HCT116 (cell line): ENCODE data around the gene PI4KA. TPM values are rescaled to one million over a fixed set of nuclear protein-coding genes. Genes with fewer than 3 reads are reported as not detected.

ENCODE experiments used
- ATAC-seq: fragments of 200-7000 bp; cut with Tn5 transposase; 2 replicates; pipeline ENCODE4 v1.9.1; 2020; ENCODE audit warnings: mild to moderate bottlenecking, moderate library complexity
- BruUV-seq: library from RNA; stranded (reverse); fragments of 400-500 nt; replicated peaks from 2 replicates; lab custom pipeline; 2021; lab: Mats Ljungman, UMichigan
- CTCF ChIA-PET: fragments of 300-600 bp; sonication (Branson Sonifier 250); formaldehyde crosslinking; loops from one replicate; lab custom pipeline; 2021; ENCODE audit warnings: antibody characterized with exemption; lab: Charles Lee
- POLR2A ChIA-PET: fragments of 300-600, 350-600 bp; sonication (Branson Sonifier 250); formaldehyde crosslinking; loops from one replicate; lab custom pipeline; 2021; ENCODE audit warnings: antibody characterized with exemption; lab: Charles Lee
- RAD21 ChIA-PET, 2 experiments: fragments of 300-600 bp; sonication (Branson Sonifier 250); formaldehyde crosslinking; loops; one replicate each; lab custom pipeline; 2023; ENCODE audit warnings: low total read pairs in 2 of 2; ENCODE audit not compliant: uncharacterized antibody in 2 of 2, unreplicated experiment in 2 of 2, low non-redundant PET in 1 of 2; lab: Charles Lee
- DNase-seq: peaks from one replicate; pipeline ENCODE4 v3.0.0-alpha.2; 2010; ENCODE audit warnings: low read depth, low spot score
- H2AFZ ChIP-seq: fragments of 200-600 bp; shearing (Covaris generic), sonication (generic); 2 replicates; pipeline ENCODE4 v1.6.1; 2017; ENCODE audit warnings: low read depth, mixed run types, mixed read lengths, antibody characterized with exemption, low read length; ENCODE audit not compliant: poor library complexity, severe bottlenecking
- H3K27ac ChIP-seq: 2 replicates; pipeline ENCODE4 v1.5.1; 2012; ENCODE audit warnings: low read depth, low read length
- H3K27me3 ChIP-seq: fragments of 200-600 bp; sonication (generic); 2 replicates; pipeline ENCODE4 v1.6.1; 2016; ENCODE audit warnings: mixed run types, low read length, mixed read lengths; ENCODE audit not compliant: insufficient read depth
- H3K36me3 ChIP-seq, 2 experiments: fragments of 200-500 bp in 1 of 2; fragments of 200-600 bp in 1 of 2; sonication (Bioruptor generic) in 1 of 2; sonication (generic) in 1 of 2; 2 replicates each; pipeline versions ENCODE4 v1.5.1 to v1.6.1; 2014 to 2016; ENCODE audit warnings: low read length in 2 of 2, inconsistent platforms in 1 of 2, mixed read lengths in 1 of 2, mixed run types in 1 of 2; ENCODE audit not compliant: insufficient read depth in 2 of 2, control insufficient read depth in 1 of 2
- H3K4me1 ChIP-seq, 2 experiments: fragments of 200-600 bp in 1 of 2; sonication (generic) in 1 of 2; 2 replicates each; pipeline versions ENCODE4 v1.5.1 to v1.6.1; 2012 to 2017; ENCODE audit warnings: low read length in 2 of 2, inconsistent platforms in 1 of 2, mild to moderate bottlenecking in 1 of 2, mixed read lengths in 1 of 2, mixed run types in 1 of 2, moderate library complexity in 1 of 2; ENCODE audit not compliant: insufficient read depth in 2 of 2, control insufficient read depth in 1 of 2
- H3K4me2 ChIP-seq: fragments of 200-600 bp; sonication (generic); 2 replicates; pipeline ENCODE4 v1.6.1; 2017; ENCODE audit warnings: mixed run types, low read length, mixed read lengths
- H3K4me3 ChIP-seq, 2 experiments: fragments of 200-600 bp in 1 of 2; sonication (generic) in 1 of 2; replicated peaks in 1 of 2; 2 replicates each; pipeline ENCODE4 v1.5.1; 2011 to 2016; ENCODE audit warnings: low read length in 2 of 2, control low read depth in 1 of 2, low read depth in 1 of 2, mild to moderate bottlenecking in 1 of 2, mixed read lengths in 1 of 2, mixed run types in 1 of 2
- H3K79me2 ChIP-seq: fragments of 200-600 bp; sonication (generic); 2 replicates; pipeline ENCODE4 v1.6.1; 2017; ENCODE audit warnings: mild to moderate bottlenecking, mixed run types, low read length, moderate library complexity, mixed read lengths; ENCODE audit not compliant: insufficient read depth
- H3K9ac ChIP-seq: fragments of 200-600 bp; sonication (generic); 2 replicates; pipeline ENCODE4 v1.6.1; 2016; ENCODE audit warnings: low read length, mixed read lengths
- H3K9me2 ChIP-seq: fragments of 200-600 bp; sonication (generic), shearing (Covaris generic); 2 replicates; pipeline ENCODE4 v1.6.1; 2017; ENCODE audit warnings: mixed run types, mild to moderate bottlenecking, moderate library complexity; ENCODE audit not compliant: insufficient read depth
- H3K9me3 ChIP-seq, 2 experiments: fragments of 200-500 bp in 1 of 2; fragments of 200-600 bp in 1 of 2; sonication (Bioruptor generic) in 1 of 2; sonication (generic) in 1 of 2; 2 replicates each; pipeline ENCODE4 v1.6.1; 2014 to 2017; ENCODE audit warnings: low read length in 2 of 2, mixed read lengths in 2 of 2, inconsistent platforms in 1 of 2, low read depth in 1 of 2, mild to moderate bottlenecking in 1 of 2, mixed run types in 1 of 2, moderate library complexity in 1 of 2; ENCODE audit not compliant: control insufficient read depth in 1 of 2, insufficient read depth in 1 of 2
- H4K20me1 ChIP-seq: fragments of 200-600 bp; sonication (generic), shearing (Covaris generic); 2 replicates; pipeline ENCODE4 v1.6.1; 2017; ENCODE audit warnings: mixed run types, mild to moderate bottlenecking, moderate library complexity; ENCODE audit not compliant: insufficient read depth
- CBX3 ChIP-seq: IDR thresholded peaks from 2 replicates; pipeline ENCODE4 v1.6.1; 2012; ENCODE audit warnings: low read depth
- CEBPB ChIP-seq: IDR thresholded peaks from 2 replicates; pipeline ENCODE4 v1.6.1; 2012; ENCODE audit warnings: low read depth
- EGR1 ChIP-seq: IDR thresholded peaks from 2 replicates; pipeline ENCODE4 v1.6.1; 2012; ENCODE audit warnings: low read depth
- EZH2phosphoT487 ChIP-seq: fragments of 200-600 bp; IDR thresholded peaks from 2 replicates; pipeline ENCODE4 v1.6.1; 2018; ENCODE audit warnings: antibody characterized with exemption, borderline replicate concordance
- FOSL1 ChIP-seq: IDR thresholded peaks from 2 replicates; pipeline ENCODE4 v1.6.1; 2012; ENCODE audit warnings: low read depth
- JUND ChIP-seq: IDR thresholded peaks from 2 replicates; pipeline ENCODE4 v1.6.1; 2012
- POLR2A ChIP-seq: IDR thresholded peaks from 2 replicates; pipeline ENCODE4 v1.7.0; 2011; ENCODE audit warnings: borderline replicate concordance; ENCODE audit not compliant: insufficient read depth, insufficient read length; ENCODE audit errors: extremely low read depth
- RAD21 ChIP-seq: IDR thresholded peaks from 2 replicates; pipeline ENCODE4 v1.6.1; 2012; ENCODE audit warnings: low read depth, mild to moderate bottlenecking
- SIN3A ChIP-seq: IDR thresholded peaks from 2 replicates; pipeline ENCODE4 v1.6.1; 2012; ENCODE audit warnings: low read depth
- SP1 ChIP-seq: IDR thresholded peaks from 2 replicates; pipeline ENCODE4 v1.6.1; 2012; ENCODE audit warnings: low read depth
- SRF ChIP-seq: IDR thresholded peaks from 2 replicates; pipeline ENCODE4 v1.6.1; 2012; ENCODE audit warnings: low read depth
- TCF7L2 ChIP-seq: IDR thresholded peaks from 2 replicates; pipeline ENCODE4 v1.7.0; 2011; ENCODE audit warnings: borderline replicate concordance, inconsistent platforms; ENCODE audit not compliant: insufficient read depth, insufficient read length; ENCODE audit errors: extremely low read depth
- YY1 ChIP-seq: IDR thresholded peaks from 2 replicates; pipeline ENCODE4 v1.6.1; 2011; ENCODE audit warnings: low read length, low read depth, moderate library complexity, mild to moderate bottlenecking; ENCODE audit not compliant: insufficient replicate concordance; ENCODE audit errors: extremely low read depth
- ZFX ChIP-seq: fragments of 450-650 bp; IDR thresholded peaks from 2 replicates; pipeline ENCODE4 v1.6.1; 2017
- ZNF274 ChIP-seq: fragments of 200-500 bp; sonication (Bioruptor generic); IDR thresholded peaks from 2 replicates; pipeline ENCODE4 v1.6.1; 2014; ENCODE audit warnings: mild to moderate bottlenecking, low read depth, low read length, inconsistent platforms
- intact Hi-C: fragments of 100-400 bp; cut with micrococcal nuclease; formaldehyde crosslinking; loops from 2 replicates; pipeline ENCODE4 v1.10.0; 2022
- total RNA-seq: library from RNA; stranded (reverse); gene quantifications from one replicate; pipeline ENCODE4 v1.2.1, GENCODE V29; 2021; ENCODE audit not compliant: unreplicated experiment
- TF ChIP-seq, protein P1 (sequence below): IDR thresholded peaks from 2 replicates; pipeline ENCODE4 v1.6.1; 2012
- TF ChIP-seq, protein P2 (sequence below): IDR thresholded peaks from 2 replicates; pipeline ENCODE4 v1.6.1; 2012; ENCODE audit warnings: low read depth
- TF ChIP-seq, protein P3 (sequence below): IDR thresholded peaks from 2 replicates; pipeline ENCODE4 v1.6.1; 2012

The PI4KA gene
- total RNA-seq, 1 experiment from 2014 or later = 59.6 TPM

DNA sequence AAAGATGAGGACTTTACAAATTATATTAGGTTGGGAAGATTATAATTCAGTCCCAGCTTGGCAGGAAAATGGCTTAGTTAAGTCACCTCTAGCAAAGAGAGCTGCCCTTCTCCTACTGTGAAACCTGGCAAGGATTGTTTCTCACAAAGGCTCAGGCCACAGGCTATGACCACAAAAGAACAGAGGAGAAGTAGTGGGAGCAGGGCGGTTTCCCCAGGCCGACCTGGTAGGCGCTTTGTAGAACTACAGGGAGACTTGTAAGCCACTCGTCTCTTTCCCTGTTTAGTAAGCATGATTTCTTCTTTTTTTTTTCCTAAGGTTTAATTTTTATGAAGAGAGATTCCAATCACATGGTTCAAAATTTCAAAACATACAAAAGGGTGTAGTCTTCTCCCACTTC lies 4.8 kb upstream of the PI4KA start:
- Histone ChIP-seq H3K4me3 (no peak overlapping the region), H2AFZ (no peak overlapping the region), H3K36me3 (0 out of 4 replicates have a peak, but pooled peaks cover 0 to 6% of the 10 kb centered on the region in 2 experiments), H3K9me3 (no peaks in the 10 kb centered on the region), H3K79me2 (peaks cover 5% of the 10 kb centered on the region), H3K27me3 (no peaks in the 10 kb centered on the region), H4K20me1 (no peaks in the 10 kb centered on the region), H3K4me2 (no peak overlapping the region), H3K4me1 (peaks cover 12 to 18% of the 10 kb centered on the region in 2 experiments), H3K27ac (no peak overlapping the region), H3K9ac (no peak overlapping the region), H3K9me2 (no peaks in the 10 kb centered on the region)
- RAD21 ChIA-PET = no interaction called here
- TF ChIP-seq TCF7L2 = no peak
- no peak for TF ChIP-seq YY1
- TF ChIP-seq, protein P1, sequence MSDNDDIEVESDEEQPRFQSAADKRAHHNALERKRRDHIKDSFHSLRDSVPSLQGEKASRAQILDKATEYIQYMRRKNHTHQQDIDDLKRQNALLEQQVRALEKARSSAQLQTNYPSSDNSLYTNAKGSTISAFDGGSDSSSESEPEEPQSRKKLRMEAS = no peak
- TF ChIP-seq EZH2phosphoT487 = no peak
- TF ChIP-seq EGR1 = no peak
- TF ChIP-seq JUND = no peak
- no peak for TF ChIP-seq POLR2A
- no peak for TF ChIP-seq CEBPB
- TF ChIP-seq SP1 = no peak
- CTCF ChIA-PET = no interaction called here
- no peak for DNase-seq
- POLR2A ChIA-PET = no interaction called here
- no peak for ATAC-seq
- intact Hi-C loops = no loop called here
- no TSS peak for BruUV-seq

DNA sequence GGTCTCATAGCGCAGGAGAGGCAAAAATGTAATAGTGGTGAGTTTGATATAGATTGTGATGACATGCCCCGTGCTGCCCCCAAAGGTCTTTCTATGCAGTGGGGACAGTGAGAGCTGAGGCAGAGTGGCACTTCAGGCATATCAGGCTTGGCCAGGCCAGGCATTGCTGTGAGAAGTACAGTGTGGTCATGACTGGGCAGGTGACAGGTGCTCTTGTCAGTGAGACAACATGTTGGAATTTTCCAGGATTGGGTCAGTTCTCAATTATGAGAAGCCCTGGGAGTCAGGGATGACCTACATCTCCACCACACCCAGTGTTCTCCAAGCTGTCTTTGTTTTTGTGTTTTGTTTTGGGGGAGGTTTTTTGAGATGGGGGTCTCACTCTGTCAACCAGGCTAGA lies 3.9 kb upstream of the PI4KA start:
- Histone ChIP-seq H3K4me2 (no peak overlapping the region), H3K79me2 (peaks cover 14% of the 10 kb centered on the region), H3K27me3 (no peaks in the 10 kb centered on the region), H3K9me2 (no peaks in the 10 kb centered on the region), H3K9ac (no peak overlapping the region), H3K36me3 (0 out of 4 replicates have a peak, but pooled peaks cover 0 to 6% of the 10 kb centered on the region in 2 experiments), H3K4me1 (peaks cover 12 to 22% of the 10 kb centered on the region in 2 experiments), H2AFZ (no peak overlapping the region), H3K27ac (no peak overlapping the region), H3K9me3 (no peaks in the 10 kb centered on the region), H3K4me3 (no peak overlapping the region), H4K20me1 (no peaks in the 10 kb centered on the region; the same call in 1 of the 2 replicates)
- ATAC-seq = no peak
- RAD21 ChIA-PET = no interaction called here
- intact Hi-C loops = no loop called here
- no peak for TF ChIP-seq RAD21
- TF ChIP-seq FOSL1 = no peak
- TF ChIP-seq SIN3A = no peak
- no peak for TF ChIP-seq ZNF274
- no peak for TF ChIP-seq EGR1
- TF ChIP-seq, protein P2, sequence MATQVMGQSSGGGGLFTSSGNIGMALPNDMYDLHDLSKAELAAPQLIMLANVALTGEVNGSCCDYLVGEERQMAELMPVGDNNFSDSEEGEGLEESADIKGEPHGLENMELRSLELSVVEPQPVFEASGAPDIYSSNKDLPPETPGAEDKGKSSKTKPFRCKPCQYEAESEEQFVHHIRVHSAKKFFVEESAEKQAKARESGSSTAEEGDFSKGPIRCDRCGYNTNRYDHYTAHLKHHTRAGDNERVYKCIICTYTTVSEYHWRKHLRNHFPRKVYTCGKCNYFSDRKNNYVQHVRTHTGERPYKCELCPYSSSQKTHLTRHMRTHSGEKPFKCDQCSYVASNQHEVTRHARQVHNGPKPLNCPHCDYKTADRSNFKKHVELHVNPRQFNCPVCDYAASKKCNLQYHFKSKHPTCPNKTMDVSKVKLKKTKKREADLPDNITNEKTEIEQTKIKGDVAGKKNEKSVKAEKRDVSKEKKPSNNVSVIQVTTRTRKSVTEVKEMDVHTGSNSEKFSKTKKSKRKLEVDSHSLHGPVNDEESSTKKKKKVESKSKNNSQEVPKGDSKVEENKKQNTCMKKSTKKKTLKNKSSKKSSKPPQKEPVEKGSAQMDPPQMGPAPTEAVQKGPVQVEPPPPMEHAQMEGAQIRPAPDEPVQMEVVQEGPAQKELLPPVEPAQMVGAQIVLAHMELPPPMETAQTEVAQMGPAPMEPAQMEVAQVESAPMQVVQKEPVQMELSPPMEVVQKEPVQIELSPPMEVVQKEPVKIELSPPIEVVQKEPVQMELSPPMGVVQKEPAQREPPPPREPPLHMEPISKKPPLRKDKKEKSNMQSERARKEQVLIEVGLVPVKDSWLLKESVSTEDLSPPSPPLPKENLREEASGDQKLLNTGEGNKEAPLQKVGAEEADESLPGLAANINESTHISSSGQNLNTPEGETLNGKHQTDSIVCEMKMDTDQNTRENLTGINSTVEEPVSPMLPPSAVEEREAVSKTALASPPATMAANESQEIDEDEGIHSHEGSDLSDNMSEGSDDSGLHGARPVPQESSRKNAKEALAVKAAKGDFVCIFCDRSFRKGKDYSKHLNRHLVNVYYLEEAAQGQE = no peak
- TF ChIP-seq, protein P3, sequence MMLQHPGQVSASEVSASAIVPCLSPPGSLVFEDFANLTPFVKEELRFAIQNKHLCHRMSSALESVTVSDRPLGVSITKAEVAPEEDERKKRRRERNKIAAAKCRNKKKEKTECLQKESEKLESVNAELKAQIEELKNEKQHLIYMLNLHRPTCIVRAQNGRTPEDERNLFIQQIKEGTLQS = no peak
- TF ChIP-seq ZFX = no peak
- TF ChIP-seq, protein P1 = no peak
- TF ChIP-seq SRF = no peak
- no peak for TF ChIP-seq POLR2A
- no peak for TF ChIP-seq CBX3
- no peak for TF ChIP-seq EZH2phosphoT487
- TF ChIP-seq SP1 = no peak
- no peak for TF ChIP-seq CEBPB
- POLR2A ChIA-PET = interaction anchor here (0.6 kb wide), 1 partner anchor 92 kb away, joined by 4 read pairs; no protein-coding TSS in a partner anchor
- BruUV-seq = no TSS peak
- no peak for DNase-seq
- CTCF ChIA-PET = no interaction called here
